HG03354 (cell line): Measurements from ENCODE around the gene TTI1.

Experiments
- ATAC-seq: cut with Tn5 transposase; IDR thresholded peaks from one replicate; pipeline ENCODE4 v1.9.1; 2021; ENCODE audit warnings: mild to moderate bottlenecking; ENCODE audit not compliant: unreplicated experiment, poor library complexity, severe bottlenecking

The TTI1 gene

DNA sequence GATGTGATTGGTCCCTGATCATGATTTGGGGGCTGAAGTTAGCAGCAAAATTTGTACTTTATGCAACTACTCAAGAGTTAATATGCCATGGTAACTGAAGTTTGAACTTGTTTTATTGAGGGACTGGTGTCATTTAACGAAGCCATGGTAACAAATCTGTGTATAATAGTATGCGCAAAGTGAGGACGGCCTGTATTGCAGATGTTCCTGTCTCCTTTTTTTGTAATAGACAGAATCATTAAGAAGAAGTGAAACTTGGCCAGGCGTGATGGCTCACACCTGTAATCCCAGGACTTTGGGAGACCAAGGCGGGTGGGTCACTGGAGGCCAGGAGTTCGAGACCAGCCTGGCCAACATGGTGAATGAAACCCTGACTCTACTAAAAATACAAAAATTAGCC, 22.6 kb upstream of the TTI1 start:
- no peak for ATAC-seq

DNA sequence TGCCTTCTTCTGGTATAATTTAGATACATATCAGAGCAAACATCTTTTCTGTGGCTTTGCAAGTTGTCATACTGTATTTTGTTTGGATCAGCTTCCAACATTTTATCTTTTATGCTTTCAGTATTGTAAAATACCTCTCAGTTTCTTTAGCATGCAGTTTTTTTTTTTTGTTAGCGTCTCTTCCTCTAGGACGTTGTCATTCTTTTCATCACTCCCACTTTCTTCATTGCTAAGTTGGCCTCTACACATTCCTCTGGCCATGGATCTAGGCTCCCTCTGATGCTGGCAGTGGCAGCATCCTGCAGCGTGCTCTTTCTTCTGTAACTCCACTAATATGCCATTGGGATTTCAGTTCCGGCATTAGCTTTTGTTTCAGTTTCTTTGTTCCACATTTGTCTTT, 22.0 kb upstream of the TTI1 start:
- ATAC-seq, result no peak

DNA sequence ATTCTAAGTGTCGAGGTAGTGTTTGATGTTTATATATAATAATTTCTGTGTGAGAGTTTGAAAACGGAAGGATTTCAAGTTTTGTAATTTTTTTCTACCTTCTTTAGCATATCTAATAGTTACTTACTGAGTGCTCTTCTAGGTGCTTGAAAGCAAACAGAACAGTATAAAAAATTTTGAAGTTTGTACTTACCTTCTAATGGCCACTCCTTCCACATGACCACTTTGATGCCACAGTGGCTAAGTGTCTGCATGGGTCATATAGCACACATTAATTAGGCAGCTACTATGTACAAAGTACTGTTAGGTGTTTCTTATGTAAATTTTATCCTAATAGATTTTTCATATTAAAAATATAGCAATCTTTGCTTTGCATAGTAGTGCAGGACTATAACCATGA, 21.4 kb upstream of the TTI1 start:
- no peak for ATAC-seq

DNA sequence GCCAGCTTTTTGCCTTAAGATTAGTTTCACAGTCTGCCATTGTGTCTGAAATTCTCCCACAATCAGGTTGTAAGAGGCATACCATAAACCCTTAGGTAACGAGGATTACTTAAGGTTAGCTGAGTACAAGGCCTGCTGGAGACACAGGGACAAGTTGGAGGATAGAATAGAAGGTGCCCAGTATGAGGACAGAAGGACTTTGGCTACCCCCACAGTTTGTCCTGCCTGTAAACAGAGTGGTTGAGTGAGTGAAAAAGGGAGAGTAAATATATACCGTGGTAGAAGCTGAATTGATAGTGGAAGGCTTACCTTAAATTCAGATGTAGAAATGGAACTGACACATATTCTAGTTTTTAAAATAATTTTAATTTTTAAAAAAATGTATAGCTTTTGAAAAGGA, 19.6 kb upstream of the TTI1 start:
- no peak for ATAC-seq

DNA sequence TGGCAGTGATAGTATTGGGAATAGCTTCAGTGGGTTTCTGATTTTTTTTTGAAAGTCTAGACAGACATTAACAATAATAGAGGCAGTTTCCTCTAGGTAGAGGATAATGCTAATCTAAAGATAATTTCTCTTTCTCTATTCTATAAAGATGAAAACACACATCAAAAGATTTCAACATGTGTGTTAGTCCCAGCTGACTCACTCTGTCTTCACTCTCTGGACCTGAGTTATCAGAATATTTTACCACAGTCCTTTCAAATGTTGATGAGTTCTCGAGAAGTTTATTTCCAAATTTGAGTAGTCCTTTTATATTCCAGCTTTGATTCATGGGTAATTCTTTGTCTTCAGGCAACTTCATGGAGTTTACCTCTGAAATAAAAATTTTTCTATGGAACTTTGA, 17.4 kb upstream of the TTI1 start:
- ATAC-seq, result no peak

DNA sequence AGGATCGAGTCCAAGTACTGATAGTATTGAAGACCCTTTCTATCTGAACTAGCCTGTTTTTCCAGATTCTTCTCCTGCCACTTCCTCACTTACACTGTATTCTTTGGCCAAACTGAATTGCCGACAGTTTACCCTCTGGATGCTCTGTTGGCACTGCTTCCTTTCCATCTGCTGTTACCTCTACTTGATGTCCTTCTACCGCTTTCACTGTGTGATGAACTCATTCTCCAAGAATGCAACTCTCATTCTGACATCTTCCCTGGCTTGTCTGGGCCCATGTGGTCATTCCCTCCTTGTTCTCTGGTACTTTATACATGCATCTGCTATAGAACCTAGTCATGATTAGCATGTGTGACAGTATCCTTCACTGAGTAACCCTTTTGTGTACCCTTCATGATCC, 16.5 kb upstream of the TTI1 start:
- no peak for ATAC-seq

DNA sequence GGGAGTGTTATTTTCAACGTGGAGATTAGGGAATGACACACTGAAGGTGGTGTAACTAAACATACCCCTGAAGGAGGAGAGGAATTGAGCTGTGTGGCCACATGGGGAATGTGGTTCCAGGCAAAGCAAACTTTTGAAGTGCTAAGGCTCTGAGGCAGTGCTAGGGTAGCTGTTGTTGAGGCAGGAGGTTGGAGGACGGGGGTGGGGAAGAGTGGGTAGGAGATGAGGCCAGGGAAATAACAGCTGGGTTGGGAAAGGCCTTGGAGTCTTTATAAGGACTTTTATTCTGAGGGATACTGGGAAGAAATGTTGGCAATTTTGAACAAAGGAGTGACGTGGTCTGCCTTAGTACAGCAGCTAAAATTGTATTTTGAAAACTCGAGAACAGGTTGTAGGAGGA, 13.3 kb upstream of the TTI1 start:
- ATAC-seq, result no peak

DNA sequence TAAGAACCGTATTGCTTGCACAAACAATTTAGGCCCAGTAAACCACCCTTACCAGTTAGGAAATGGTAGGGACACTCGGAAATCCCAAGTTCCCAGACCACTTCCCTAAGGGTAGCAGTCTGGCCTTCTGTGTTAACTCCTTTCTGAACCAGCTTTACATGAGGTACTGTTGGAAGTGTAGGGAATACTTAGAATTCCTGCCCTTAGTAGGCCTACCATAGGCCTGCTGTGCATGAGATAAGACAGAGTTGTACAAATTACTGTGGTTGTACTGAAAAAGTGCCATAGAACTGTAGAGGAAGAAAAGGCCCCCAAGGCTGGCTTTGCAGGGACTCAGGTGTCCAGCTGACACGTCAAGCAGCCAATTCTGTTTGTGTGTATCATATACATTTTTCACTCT, 11.4 kb upstream of the TTI1 start:
- ATAC-seq, result no peak

DNA sequence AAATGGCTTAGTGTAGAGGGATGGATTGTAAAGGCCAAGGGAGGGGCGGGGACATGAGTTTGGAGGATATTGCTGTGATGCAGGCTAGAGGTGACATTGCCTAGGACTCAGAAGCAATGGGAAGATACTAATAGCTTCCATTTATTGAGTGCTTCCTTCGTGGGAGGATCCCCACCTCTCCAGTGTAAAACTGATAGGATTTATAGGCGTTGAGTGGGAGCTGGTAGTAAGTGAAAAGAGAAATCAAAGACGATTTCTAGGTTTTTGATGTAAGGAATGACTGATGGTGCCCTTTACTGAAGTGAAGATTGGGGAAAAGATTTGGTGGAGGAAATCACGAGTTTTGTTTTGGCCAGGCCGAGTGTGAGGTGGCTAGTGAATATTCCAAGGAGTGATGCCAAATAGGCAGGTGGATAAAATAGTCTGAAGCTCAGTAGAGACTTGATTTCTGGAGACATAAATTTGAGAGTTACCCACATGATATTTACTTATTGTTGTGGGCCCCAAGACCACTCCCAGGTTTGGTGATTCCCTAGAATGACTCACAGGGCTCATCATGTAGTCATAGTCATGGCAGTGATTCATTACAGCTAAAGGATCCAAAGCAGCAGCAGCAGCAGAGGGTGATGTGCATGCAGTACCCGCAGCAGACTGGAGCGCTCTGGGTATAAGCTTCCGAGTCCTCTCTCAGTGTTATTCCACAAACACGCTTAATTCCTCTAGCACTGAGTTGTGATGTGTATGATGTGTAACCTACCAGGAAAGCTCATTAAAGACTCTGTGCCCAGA, 10.4 kb upstream of the TTI1 start:
- no peak for ATAC-seq

DNA sequence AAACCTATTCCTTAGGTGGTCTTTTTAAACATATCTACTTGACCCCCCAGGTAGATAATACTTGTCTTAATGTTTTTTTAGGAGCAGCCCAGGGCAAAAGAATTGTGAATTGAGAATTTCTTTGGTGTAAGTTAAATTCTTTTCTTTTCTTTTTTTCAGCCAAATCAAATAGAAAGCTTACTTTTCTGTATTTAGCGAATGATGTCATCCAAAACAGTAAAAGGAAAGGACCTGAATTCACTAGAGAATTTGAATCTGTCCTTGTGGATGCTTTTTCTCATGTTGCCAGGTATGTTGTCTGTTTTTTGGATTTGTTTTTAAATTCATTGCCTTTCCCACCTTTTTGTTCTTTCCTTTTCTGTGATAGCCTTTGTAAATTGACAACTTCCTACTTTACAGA, 7.0 kb upstream of the TTI1 start:
- no peak for ATAC-seq

DNA sequence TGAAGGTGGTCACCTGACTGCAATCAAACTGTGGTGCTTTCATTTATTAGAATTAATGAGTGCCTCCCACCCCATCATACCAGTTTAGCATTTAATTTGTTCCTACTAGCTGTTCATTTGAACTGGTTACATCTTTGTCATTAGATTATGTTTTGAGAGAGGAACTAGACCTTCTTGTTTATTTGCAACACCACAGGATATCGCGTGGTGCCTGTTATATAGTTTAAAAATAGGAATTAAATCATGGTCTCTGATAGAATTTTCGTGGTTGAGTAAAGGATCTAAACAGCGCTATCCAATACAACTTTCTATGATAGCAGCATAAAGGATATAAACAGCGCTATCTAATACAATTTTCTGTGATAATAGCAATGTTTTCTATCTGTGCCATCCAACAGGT, 3.1 kb upstream of the TTI1 start:
- ATAC-seq, result no peak

DNA sequence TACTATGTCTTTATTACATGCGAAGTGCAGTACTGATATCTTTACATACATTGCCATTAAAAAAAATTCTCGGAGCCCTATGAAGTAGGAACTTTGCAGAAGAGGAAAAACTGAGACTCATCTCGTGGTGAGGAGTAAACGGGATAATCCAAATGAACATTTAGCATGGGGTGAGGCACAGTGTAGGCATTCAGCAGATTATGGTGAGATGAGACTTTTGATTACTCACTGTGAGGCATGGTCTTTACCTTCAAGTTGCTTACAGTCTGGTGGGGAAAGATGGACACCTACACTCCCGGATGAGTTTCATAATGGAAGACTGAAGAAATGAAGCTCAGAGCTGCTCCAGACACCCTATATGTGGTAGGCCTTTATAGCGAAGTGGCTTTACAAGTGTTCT, 1.7 kb upstream of the TTI1 start:
- no peak for ATAC-seq

DNA sequence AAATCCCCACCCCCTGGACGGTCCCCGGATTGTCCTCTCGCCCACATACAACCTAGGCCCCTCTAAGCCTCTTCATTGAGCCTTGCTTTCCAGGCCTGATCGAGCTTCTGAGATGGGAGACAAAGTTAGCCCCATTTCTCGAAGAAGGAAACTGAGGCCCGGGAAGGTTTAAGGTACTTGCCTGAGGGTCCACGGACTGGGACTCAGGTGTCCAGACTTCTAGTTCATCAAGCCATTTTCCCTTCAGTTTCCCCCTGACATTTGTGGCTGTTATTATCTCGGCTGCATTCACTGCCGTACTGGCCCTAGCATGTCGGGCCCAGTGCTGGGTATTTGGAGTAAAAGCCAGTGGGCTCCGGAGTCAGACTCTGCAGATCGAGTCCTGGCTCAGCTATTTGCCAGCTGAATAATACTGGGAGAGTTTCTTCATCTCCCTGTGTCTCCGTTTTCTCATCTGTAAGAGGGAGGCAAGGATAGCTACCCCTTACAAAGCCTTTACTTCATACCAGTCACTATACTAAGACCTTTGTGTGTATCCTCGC, 923 bp upstream of the TTI1 start:
- ATAC-seq, result no peak

DNA sequence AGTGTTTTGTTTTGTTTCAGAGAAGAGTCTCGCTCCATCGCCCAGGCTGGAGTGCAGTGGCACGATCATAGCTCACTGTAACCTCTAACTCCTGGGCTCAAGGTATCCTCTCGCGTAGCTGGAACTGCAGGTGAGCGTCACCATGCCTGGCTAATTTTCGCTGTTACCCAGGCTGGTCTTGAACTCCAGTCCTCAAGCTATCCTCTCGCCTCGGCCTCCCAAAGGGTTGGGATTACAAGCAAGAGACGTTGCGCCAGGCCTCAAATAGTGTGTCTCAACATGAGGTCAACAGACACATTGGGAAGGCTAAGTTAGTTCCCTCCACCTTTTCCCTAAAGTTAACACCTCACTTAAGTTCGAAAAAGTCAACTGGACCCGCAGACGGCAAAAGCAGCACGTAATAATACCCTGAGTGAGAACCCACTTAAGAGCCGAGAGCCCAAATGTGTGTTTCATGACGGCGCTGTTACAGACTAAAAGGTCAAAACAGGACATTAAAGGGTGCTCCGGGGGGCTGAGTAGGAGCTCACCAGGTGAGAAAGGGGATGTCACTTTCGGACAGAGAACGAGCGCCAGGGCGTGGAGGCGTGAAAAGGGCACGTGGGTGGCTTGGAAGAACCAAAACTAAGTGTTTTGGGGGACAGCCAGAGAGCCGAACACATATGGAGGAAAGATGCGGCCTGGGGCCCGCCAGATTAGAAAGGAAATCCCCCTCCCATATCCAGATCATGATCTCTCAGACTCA, 499 bp downstream of the TTI1 start:
- peak; percentile 48 for ATAC-seq

DNA sequence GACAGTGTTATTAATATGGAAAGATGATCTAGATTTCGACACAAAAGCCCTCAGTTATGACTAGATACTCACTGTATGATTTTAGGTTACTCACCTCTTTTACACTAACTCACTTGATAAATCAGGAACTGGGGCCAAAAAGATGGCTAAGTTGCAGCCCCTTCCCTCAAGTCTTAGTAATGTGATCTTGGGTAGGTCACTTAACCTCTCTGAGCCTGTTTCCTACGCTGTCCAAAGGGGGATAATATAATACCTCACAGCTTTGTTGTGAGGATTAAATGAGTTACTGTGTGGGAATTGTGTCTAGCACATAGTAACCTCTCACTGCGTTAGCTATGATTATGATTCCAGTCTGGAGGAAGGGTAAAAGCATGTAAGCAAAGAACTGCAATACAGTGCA, 1.3 kb downstream of the TTI1 start:
- no peak for ATAC-seq

DNA sequence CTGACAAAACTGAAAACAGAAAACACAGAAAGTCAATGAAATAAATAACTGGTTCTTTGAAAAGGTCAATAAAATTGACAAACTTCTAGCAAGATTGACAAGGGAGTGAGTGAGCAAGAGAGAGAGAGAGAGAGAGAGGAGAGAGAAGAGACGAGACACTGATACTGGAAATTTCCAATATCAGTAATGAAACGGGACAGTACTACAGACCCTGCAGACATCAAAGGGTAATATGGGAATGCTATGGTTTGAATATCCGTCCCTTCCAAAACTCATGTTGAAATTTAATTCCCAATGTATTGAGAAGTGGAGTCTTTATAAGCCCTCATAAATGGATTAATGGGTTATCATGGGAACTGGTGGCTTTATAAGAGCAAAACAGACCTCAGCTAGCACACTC, 3.8 kb downstream of the TTI1 start:
- ATAC-seq, result no peak

DNA sequence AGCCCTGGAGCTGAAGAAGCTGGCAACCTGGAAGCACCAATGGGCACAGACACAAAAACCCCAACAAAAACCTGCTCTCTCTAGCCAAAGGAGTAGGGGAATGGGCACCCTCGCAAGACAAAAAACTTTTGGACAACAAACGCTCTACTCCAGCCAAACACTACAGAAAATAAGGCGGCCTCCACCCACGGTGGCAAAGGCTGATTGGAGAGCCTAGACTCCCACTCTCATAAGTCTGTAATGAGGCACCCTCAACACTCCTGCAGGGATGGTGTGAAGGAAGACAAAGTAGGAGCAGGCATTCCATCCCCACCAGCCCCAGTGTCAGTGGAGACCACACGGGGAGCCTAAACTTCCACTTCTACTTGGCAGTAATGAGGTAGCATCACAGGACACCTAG, 8.8 kb downstream of the TTI1 start:
- no peak for ATAC-seq

DNA sequence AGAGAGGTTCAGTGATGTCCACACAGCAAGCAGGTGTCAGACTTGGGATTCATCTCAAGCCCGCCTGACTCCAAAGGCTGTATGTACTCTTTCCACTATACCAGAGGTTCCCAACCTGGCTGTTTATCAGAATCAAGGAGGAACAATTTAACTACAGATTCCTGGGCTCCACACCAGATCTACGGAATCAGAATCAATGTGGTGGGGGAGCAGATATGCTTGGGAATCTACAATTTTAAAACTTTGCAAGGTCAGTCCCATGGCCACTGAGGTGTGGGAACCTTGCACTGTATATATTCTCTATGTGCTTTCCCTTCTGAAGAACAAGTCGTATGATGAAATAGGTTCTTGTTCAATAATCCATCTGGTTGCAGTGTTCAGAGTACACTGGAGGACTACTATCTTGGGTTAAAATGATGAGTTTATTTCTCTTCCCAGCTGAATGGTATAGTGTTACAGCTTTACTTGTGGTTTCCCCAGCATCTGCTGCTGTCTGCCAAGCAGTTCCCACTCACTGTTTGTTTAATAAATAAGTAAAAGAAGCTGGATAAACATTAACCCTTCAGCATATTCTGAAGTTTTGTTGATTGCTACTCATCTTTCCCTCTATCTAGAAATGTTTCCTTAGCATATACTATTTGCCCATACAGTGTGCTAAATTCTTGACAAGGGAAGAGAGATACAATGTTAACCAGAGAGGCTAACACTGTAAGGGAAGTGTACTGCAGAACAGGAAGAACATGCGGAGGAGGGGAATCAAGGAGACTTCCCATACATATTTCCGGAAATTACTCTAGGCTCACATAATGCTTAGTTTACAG, 9.9 kb downstream of the TTI1 start:
- ATAC-seq, result peak; percentile 57

DNA sequence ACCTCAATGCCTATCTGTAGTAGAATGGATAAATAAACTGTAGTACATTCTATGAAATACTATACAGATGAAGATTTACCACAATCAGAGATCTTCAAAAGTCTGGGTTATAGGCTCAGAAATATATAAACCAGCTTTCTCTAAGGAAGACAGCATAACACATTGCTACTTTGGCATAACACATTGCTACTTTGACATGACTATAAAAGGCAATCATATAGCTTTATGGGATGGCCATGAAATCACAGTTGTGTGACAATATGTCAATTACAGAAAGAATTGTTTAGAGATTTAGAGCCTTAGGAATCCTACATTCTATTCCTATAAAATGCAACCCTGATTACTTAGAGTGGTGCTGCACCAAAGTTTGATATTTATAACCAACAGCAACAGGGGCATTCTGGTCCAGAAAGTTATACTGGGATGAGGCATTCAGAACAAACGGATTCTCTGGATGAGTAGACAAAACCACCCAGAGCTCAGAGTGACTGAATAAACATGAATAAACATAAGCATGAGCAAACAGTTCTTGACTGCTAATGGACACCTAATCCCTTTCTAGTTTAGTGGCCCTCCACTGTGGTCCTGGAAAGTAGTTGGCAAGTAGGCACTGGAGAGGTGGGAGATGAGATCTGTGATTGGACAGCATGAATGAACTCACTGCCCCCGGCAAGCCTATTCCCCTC, 12.0 kb downstream of the TTI1 start:
- no peak for ATAC-seq

DNA sequence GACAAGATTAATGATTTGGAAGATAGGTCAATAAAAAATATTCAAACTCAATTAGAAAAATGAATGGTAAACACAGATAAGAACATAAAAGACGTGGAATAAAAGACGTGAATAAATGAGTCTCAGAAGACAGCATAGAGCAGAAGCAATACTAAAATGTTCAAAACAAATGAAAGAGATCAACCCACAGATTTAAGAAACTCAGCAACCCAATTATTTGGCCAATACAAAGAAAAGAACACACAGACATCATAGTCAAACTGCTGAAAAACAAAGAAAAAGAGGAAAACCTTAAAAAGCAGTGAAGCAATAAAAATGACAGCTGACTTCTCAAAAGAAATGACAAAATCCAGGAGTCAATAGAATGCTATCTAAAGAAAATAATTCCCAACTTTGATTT, 14.9 kb downstream of the TTI1 start:
- no peak for ATAC-seq
